Measurements from ENCODE around the gene RETSAT.

RETSAT gene

DNA sequence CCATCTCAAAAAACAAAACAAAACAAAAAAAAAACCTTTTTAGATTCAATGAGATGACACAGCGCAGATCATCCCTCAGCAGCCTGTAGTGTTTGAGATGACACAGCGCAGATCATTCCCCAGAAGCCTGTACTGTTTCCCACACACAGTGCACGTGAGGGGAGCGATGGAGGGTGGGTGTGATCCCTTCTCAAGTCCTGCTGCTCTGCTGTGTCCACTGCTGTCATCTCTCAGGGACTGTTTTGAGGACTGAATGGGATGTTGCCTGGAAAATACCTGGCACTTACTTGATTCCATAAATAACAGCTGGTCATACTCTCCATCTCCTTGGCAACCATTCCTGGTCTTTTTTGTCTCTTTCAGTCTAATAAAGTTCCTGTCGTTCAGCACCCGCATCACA, 52.2 kb downstream of the RETSAT start:
- DNase-seq = no peak

Data from hematopoietic multipotent progenitor cell treated with erythropoietin and hydrocortisone succinate and interleukin-3 and kit ligand, for 4 days (in vitro differentiated cells).